Measurements from ENCODE around the gene CAMTA1. TPM values are rescaled to one million over a fixed set of nuclear protein-coding genes. Genes with fewer than 3 reads are reported as not detected.

Gene CAMTA1
- total RNA-seq, 2 experiments from 2014 or later, result 43.9 to 73.3 TPM

DNA sequence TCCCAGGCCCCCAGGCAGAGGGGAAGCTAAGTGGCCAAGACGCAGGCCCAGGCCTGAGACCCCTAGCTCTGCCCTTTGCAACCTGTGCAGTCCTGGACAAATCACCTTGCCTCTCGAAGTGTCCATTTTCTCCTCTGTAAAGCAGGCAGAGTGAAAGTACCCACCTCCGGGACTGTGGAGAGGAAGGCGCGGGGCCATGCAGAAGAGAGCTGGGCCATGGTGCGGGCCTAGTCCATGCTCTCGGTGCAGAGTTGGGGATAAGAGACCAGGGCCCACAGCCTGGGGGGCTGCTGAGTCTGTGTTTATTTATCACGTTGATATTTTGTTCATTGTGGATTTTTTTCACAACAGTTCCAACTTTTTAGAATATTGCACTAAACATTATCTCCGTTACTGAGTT is 825.7 kb downstream of the CAMTA1 start:
- no peaks in the 10 kb centered on the region for H3K9me2 ChIP-seq (ENCODE audit: insufficient read depth, low read length)
- POLR2A ChIA-PET, result no interaction called here
- H3K27ac ChIP-seq (ENCODE audit: low read depth, low read length, poor library complexity, severe bottlenecking), result no peak overlapping the region
- intact Hi-C loops (cut with micrococcal nuclease; ENCODE audit: unreplicated experiment), result no loop called here
- no peaks in the 10 kb centered on the region for H3K9me3 ChIP-seq (ENCODE audit: low read length)
- H3K4me1 ChIP-seq (ENCODE audit: insufficient read depth, low read length, poor library complexity, severe bottlenecking), result no peaks in the 10 kb centered on the region
- no peak overlapping the region for H3K4me3 ChIP-seq (ENCODE audit: low read depth, low read length, poor library complexity, severe bottlenecking)
- no peaks in the 10 kb centered on the region for H3K79me2 ChIP-seq (ENCODE audit: insufficient read depth, low read depth, low read length)
- no peak for DNase-seq (ENCODE audit: low spot score)
- CTCF ChIA-PET (ENCODE audit: unreplicated experiment), result no interaction called here
- no peaks in the 10 kb centered on the region for H3K36me3 ChIP-seq (ENCODE audit: insufficient read depth, low read length)
- no TSS peak for BruUV-seq (replicated peaks)
- H3K4me2 ChIP-seq (ENCODE audit: low read length), result no peak overlapping the region
- no peak overlapping the region for H2AFZ ChIP-seq (ENCODE audit: low read length)
- H4K20me1 ChIP-seq (ENCODE audit: insufficient read depth, low read length), result no peaks in the 10 kb centered on the region
- TF ChIP-seq CTCF (conservative IDR thresholded peaks at IDR 0.05; ENCODE audit: low read length) (no peak), EZH2phosphoT487 (IDR thresholded peaks at IDR 0.05; ENCODE audit: borderline replicate concordance, low read depth, low read length) (no peak)

DNA sequence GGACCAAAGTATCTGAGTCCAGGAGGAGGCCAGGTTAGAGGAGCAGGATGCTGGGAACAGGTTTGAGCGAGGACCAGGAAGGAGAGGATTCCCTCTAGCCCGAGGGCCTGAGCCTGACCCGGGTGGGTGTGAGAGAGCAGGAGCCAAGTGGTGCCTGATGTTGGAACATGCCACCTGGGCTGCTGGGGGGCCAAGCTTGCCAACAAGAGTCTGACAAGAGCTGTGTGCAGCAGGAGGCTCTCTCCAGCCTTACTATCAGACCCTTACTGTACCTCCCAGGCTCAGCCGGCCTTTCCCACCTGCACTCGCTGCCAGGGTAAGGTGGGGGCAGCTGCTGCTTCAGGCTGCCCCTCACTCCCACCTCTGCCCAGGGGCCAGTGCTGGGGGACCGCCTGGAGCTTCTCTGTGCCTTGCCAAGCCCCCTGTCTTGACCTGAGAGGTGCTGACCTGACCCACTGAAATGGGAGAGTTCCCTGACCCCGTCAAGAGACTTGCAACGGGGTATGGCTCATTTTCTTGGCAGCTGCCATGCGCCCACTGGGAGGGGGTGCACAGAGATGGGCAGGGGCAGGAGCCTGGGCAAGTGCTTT is 826.3 kb downstream of the CAMTA1 start:
- Histone ChIP-seq H3K27ac (ENCODE audit: low read depth, low read length, poor library complexity, severe bottlenecking) (no peak overlapping the region), H3K79me2 (ENCODE audit: insufficient read depth, low read depth, low read length) (no peaks in the 10 kb centered on the region), H3K4me2 (ENCODE audit: low read length) (no peak overlapping the region), H3K4me3 (ENCODE audit: low read depth, low read length, poor library complexity, severe bottlenecking) (no peak overlapping the region), H3K4me1 (ENCODE audit: insufficient read depth, low read length, poor library complexity, severe bottlenecking) (no peaks in the 10 kb centered on the region), H2AFZ (ENCODE audit: low read length) (no peak overlapping the region), H3K36me3 (ENCODE audit: insufficient read depth, low read length) (no peaks in the 10 kb centered on the region), H4K20me1 (ENCODE audit: insufficient read depth, low read length) (no peaks in the 10 kb centered on the region), H3K9me3 (ENCODE audit: low read length) (no peaks in the 10 kb centered on the region), H3K9me2 (ENCODE audit: insufficient read depth, low read length) (no peaks in the 10 kb centered on the region)
- ChIA-PET CTCF (ENCODE audit: unreplicated experiment) (no interaction called here), POLR2A (no interaction called here)
- DNase-seq (ENCODE audit: low spot score), result no peak
- no TSS peak for BruUV-seq (replicated peaks)
- TF ChIP-seq EZH2phosphoT487 (IDR thresholded peaks at IDR 0.05; ENCODE audit: borderline replicate concordance, low read depth, low read length) (no peak), CTCF (conservative IDR thresholded peaks at IDR 0.05; ENCODE audit: low read length) (no peak)
- intact Hi-C loops (cut with micrococcal nuclease; ENCODE audit: unreplicated experiment), result no loop called here

DNA sequence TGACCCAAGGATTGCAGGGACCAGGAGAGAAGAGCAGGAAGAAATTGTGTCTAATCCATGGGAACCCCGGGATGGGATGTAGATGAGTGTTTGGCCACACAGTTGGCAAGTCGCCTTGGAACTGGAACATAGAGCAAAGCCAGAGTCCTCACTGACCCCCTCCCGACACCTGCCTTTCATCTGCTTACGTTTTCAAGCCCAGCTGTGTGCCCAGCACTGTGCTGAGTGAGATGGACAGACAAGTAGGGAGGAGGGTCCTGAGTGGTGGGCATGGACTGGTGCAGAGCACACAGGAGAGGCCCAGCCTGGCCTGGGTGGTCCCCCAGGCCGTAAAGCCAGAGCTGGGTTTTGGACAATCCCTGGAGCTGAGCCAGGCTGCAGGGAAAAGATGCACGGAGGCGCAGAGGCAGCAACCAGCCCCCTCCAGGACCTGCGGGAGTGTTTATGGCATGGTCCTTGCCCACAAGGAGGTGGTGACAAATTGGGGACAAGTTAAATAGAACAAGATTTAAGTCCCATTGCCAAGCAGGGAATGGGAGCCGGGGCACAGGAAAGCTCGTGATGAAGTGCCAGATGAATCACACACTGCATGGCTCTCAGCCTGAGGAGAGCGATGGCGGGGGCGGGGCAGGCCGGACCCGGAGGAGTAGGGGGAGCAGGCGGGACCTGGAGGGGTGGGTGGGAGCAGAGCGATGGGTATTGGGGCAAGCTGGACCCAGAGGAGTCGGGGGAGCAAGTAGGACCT is 828.0 kb downstream of the CAMTA1 start:
- ChIA-PET POLR2A (no interaction called here), CTCF (ENCODE audit: unreplicated experiment) (no interaction called here)
- no peak overlapping the region for H3K27ac ChIP-seq (ENCODE audit: low read depth, low read length, poor library complexity, severe bottlenecking)
- H2AFZ ChIP-seq (ENCODE audit: low read length), result no peak overlapping the region
- no peak for TF ChIP-seq CTCF (conservative IDR thresholded peaks at IDR 0.05; ENCODE audit: low read length)
- no peak for TF ChIP-seq EZH2phosphoT487 (IDR thresholded peaks at IDR 0.05; ENCODE audit: borderline replicate concordance, low read depth, low read length)
- BruUV-seq (replicated peaks), result no TSS peak
- no peaks in the 10 kb centered on the region for H3K36me3 ChIP-seq (ENCODE audit: insufficient read depth, low read length)
- H3K4me3 ChIP-seq (ENCODE audit: low read depth, low read length, poor library complexity, severe bottlenecking), result no peak overlapping the region
- no peaks in the 10 kb centered on the region for H3K79me2 ChIP-seq (ENCODE audit: insufficient read depth, low read depth, low read length)
- H3K4me1 ChIP-seq (ENCODE audit: insufficient read depth, low read length, poor library complexity, severe bottlenecking), result no peaks in the 10 kb centered on the region
- no peak for DNase-seq (ENCODE audit: low spot score)
- intact Hi-C loops (cut with micrococcal nuclease; ENCODE audit: unreplicated experiment), result no loop called here
- no peaks in the 10 kb centered on the region for H4K20me1 ChIP-seq (ENCODE audit: insufficient read depth, low read length)
- no peak overlapping the region for H3K4me2 ChIP-seq (ENCODE audit: low read length)
- no peaks in the 10 kb centered on the region for H3K9me2 ChIP-seq (ENCODE audit: insufficient read depth, low read length)
- no peaks in the 10 kb centered on the region for H3K9me3 ChIP-seq (ENCODE audit: low read length)
